Esophagus (tissue), 2 donors: Measurements from ENCODE around the gene PLEKHA1. TPM values are rescaled to one million over a fixed set of nuclear protein-coding genes. Genes with fewer than 3 reads are reported as not detected.

ENCODE experiments used
- H3K27ac ChIP-seq, 2 donors: one replicate each; pipeline ENCODE4 v1.5.1; 2013; ENCODE audit warnings: low read depth in 2 of 2, mild to moderate bottlenecking in 2 of 2, inconsistent platforms in 1 of 2, low read length in 1 of 2, moderate library complexity in 1 of 2
- H3K27me3 ChIP-seq, 2 donors: one replicate each; pipeline ENCODE4 v1.6.1; 2013; ENCODE audit warnings: low read length in 2 of 2, control low read depth in 1 of 2, mild to moderate bottlenecking in 1 of 2; ENCODE audit not compliant: insufficient read depth in 2 of 2, control insufficient read depth in 1 of 2
- H3K36me3 ChIP-seq, 2 donors: one replicate each; pipeline ENCODE4 v1.6.1; 2013; ENCODE audit warnings: low read length in 1 of 2; ENCODE audit not compliant: control insufficient read depth in 2 of 2, insufficient read depth in 2 of 2
- H3K4me1 ChIP-seq, 2 donors: one replicate each; pipeline ENCODE4 v1.6.1; 2013; ENCODE audit warnings: low read length in 1 of 2; ENCODE audit not compliant: control insufficient read depth in 2 of 2, insufficient read depth in 2 of 2
- H3K4me3 ChIP-seq, 2 donors: one replicate each; pipeline ENCODE4 v1.5.1; 2013; ENCODE audit warnings: low read length in 2 of 2, mild to moderate bottlenecking in 2 of 2, low read depth in 1 of 2, moderate library complexity in 1 of 2
- H3K9me3 ChIP-seq, 2 donors: one replicate each; pipeline ENCODE4 v1.6.1; 2013; ENCODE audit warnings: mild to moderate bottlenecking in 2 of 2, low read depth in 1 of 2, low read length in 1 of 2, moderate library complexity in 1 of 2; ENCODE audit not compliant: control insufficient read depth in 2 of 2, insufficient read depth in 1 of 2
- WGBS, 2 donors: extraction: QIAGEN DNeasy Blood & Tissue Kit; methylation state at CpG; one replicate each; pipeline ENCODE4 v1.1.7; 2013; 5-methylcytosine and 5-hydroxymethylcytosine counted together
- polyA plus RNA-seq, 2 donors: library from polyadenylated mRNA; stranded (reverse); fragments of 200-250 nt; gene quantifications; one replicate each; pipeline ENCODE4 v1.2.3, GENCODE V29; 2013
- donor health status: healthy with polysubstance abuse.
- donor health status: Bipolar disorder and iron deficiency.

PLEKHA1 gene
- 10 to 100 TPM; 14.8 to 19.8 TPM for polyA plus RNA-seq

DNA sequence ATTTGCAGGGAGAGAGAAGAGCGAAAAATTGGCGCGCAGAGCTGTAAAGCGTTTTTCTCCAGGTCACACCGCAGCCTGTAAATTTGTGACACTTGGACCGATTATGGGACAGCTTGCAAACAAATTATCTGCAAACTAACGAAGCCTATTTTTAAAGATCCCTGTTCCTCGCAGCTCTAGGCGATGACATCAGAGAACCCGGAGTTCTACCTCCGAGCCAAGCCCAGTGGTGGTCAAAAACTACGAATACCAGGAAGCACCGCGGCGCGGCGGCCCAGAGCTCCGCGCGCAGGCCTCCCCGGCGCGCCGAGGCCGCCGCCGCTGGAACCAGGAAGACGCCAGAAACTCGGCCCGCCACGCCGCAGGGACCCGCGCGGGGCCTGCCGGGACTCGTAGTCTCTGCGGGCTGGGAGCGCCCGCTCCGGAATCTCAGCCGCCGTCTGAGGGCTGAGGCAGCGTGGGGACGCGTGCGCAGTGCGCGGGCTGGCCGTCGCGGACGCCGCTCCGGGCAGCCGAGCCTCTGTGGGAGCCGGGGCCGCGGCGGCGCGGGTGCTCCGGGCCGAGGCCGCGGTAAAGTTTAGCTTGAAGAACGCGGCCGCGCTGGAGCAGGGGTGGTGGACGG, at the start of gene PLEKHA1:
PLEKHA1 (plus strand) TSS at position 472 of the 622 bp plus-strand sequence. CDS start 18,493 bp downstream, outside the sequence.
- H3K27me3 ChIP-seq = no peaks in the 10 kb centered on the region
- H3K4me1 ChIP-seq = no peaks in the 10 kb centered on the region

DNA sequence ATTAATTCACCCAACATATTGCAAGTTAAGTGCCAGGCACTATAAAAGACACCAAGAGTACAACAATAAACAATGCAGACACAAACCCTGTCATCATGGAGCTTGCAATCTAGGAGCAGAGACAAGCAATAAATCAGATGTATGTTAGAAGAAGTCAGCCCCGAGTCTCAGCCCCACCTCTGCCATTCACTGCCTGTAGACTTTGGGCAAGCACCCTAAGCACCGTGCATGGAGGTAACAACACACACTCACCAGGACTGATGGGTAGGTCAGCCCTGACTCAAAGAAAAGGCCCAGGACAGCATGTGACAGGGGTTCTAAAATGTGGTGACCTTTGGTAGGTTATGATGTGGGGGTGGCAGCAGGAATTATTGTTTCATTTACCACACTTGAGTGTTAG, 49.3 kb upstream of the PLEKHA1 start:
- Histone ChIP-seq H3K9me3 (no peaks in the 10 kb centered on the region), H3K27me3 (no peaks in the 10 kb centered on the region), H3K4me1 (no peaks in the 10 kb centered on the region), H3K27ac (no peak overlapping the region), H3K4me3 (no peak overlapping the region), H3K36me3 (no peaks in the 10 kb centered on the region)
- 88 to 94% methylated on average over 2 of the region's 2 CpGs for WGBS, 2 donors

More for the DNA sequence above, at the start of gene PLEKHA1:
- no peaks in the 10 kb centered on the region for H3K36me3 ChIP-seq
- WGBS, 2 donors = 0 to 1% methylated on average over 69 to 71 of the region's 71 CpGs
- peak within 1 kb of the TSS; percentile 95 to 97 for H3K27ac ChIP-seq
- no peaks in the 10 kb centered on the region for H3K9me3 ChIP-seq
- peak within 1 kb of the TSS; percentile 73 to 83 for H3K4me3 ChIP-seq

GRCh38 chr10:122326385-122326784, 48.1 kb upstream of the PLEKHA1 start:
- Histone ChIP-seq H3K27me3 (no peaks in the 10 kb centered on the region), H3K4me1 (no peaks in the 10 kb centered on the region), H3K27ac (no peak overlapping the region), H3K4me3 (no peak overlapping the region), H3K36me3 (no peaks in the 10 kb centered on the region), H3K9me3 (no peaks in the 10 kb centered on the region)
- WGBS, 2 donors = 88 to 94% methylated on average over 5 of the region's 5 CpGs

- WGBS, 2 donors = 81 to 87% methylated on average over 6 of the region's 6 CpGs
- Histone ChIP-seq H3K27ac (no peak overlapping the region), H3K36me3 (no peaks in the 10 kb centered on the region), H3K9me3 (no peaks in the 10 kb centered on the region), H3K4me3 (no peak overlapping the region), H3K4me1 (no peaks in the 10 kb centered on the region), H3K27me3 (no peaks in the 10 kb centered on the region)
These were observed 47.7 kb upstream of the PLEKHA1 start for GRCh38 chr10:122326806-122327205.

DNA sequence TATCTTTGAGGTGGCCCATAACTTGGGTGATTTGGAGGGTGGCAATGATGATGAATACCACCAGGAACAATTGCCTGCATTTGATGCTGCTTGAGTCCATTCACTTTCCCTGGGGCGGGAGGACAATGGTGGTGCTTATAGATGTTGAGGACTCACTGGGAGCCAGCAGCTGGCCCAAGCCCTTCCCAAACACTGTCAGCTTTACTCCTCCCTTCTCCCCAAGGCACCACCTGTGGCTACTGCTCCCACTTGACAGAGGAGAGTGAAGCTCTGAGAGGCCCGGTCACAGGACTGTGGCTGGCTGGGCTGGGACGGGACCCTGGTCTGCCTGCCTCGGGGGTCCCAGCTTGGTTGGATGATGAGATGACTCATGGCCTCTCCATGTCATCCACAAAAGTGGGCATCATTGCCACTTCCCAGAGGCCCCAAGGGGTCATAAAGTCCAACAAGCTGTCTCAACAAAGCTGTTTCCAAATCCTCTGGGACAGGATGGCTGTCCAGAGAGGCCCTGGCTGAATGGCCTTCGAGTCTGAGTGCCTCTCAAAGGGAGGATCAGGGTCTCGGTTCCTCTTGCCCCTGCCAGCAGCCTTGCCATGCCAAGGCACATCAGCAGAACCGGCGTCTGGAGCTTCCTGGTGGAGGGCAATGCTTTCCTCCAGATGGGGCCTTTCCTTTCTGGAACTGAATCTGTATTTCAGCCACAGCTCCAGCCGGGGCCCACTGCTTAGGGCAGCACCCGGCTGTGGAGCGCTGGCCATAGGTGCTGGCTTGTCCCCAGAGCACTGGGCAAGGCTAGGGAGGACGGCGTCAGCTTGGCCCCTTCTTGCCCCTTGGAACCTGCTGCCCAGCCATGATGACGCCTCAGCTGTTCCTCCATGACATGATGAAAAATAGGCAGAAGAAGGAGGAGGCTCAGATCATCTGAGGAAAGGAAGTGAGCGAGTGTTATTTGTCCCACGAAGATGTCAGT, 47.0 kb upstream of the PLEKHA1 start:
- H3K27me3 ChIP-seq = no peaks in the 10 kb centered on the region
- no peak overlapping the region for H3K27ac ChIP-seq
- 87 to 92% methylated on average over 16 of the region's 16 CpGs for WGBS, 2 donors
- H3K36me3 ChIP-seq = no peaks in the 10 kb centered on the region
- H3K4me3 ChIP-seq = no peak overlapping the region
- H3K9me3 ChIP-seq = no peaks in the 10 kb centered on the region
- H3K4me1 ChIP-seq = no peaks in the 10 kb centered on the region

- H3K4me1 ChIP-seq = no peaks in the 10 kb centered on the region
- 69 to 79% methylated on average over 9 of the region's 9 CpGs for WGBS, 2 donors
- H3K4me3 ChIP-seq = no peak overlapping the region
- H3K27me3 ChIP-seq = no peaks in the 10 kb centered on the region
- H3K36me3 ChIP-seq = no peaks in the 10 kb centered on the region
- no peak overlapping the region for H3K27ac ChIP-seq
- H3K9me3 ChIP-seq = no peaks in the 10 kb centered on the region
These were observed 45.8 kb upstream of the PLEKHA1 start for GRCh38 chr10:122328676-122329075.

GRCh38 chr10:122329416-122329815, 45.1 kb upstream of the PLEKHA1 start:
- H3K9me3 ChIP-seq = no peaks in the 10 kb centered on the region
- 82 to 85% methylated on average over 13 of the region's 13 CpGs for WGBS, 2 donors
- no peak overlapping the region for H3K4me3 ChIP-seq
- H3K36me3 ChIP-seq = no peaks in the 10 kb centered on the region
- no peak overlapping the region for H3K27ac ChIP-seq
- no peaks in the 10 kb centered on the region for H3K4me1 ChIP-seq
- no peaks in the 10 kb centered on the region for H3K27me3 ChIP-seq

GRCh38 chr10:122331100-122331499, 43.4 kb upstream of the PLEKHA1 start:
- no peaks in the 10 kb centered on the region for H3K4me1 ChIP-seq
- no peak overlapping the region for H3K4me3 ChIP-seq
- no peaks in the 10 kb centered on the region for H3K36me3 ChIP-seq
- H3K9me3 ChIP-seq = no peaks in the 10 kb centered on the region
- H3K27ac ChIP-seq = no peak overlapping the region
- 68 to 90% methylated on average over 7 of the region's 7 CpGs for WGBS, 2 donors
- H3K27me3 ChIP-seq = no peaks in the 10 kb centered on the region

GRCh38 chr10:122331615-122332446, 42.7 kb upstream of the PLEKHA1 start:
- peaks cover under 1 to 2% of the 10 kb centered on the region in 2 donors for H3K4me1 ChIP-seq
- WGBS, 2 donors = 62 to 81% methylated on average over 16 of the region's 16 CpGs
- no peak overlapping the region for H3K4me3 ChIP-seq
- no peaks in the 10 kb centered on the region for H3K9me3 ChIP-seq
- H3K27me3 ChIP-seq = no peaks in the 10 kb centered on the region
- no peaks in the 10 kb centered on the region for H3K36me3 ChIP-seq
- no peak overlapping the region for H3K27ac ChIP-seq
